HCT116 (cell line): ENCODE data around the gene IL1RAPL2. TPM values are rescaled to one million over a fixed set of nuclear protein-coding genes. Genes with fewer than 3 reads are reported as not detected.

Experiments used
- ATAC-seq: fragments of 200-7000 bp; cut with Tn5 transposase; 2 replicates; pipeline ENCODE4 v1.9.1; 2020; ENCODE audit warnings: mild to moderate bottlenecking, moderate library complexity
- BruUV-seq: library from RNA; stranded (reverse); fragments of 400-500 nt; replicated peaks from 2 replicates; lab custom pipeline; 2021; lab: Mats Ljungman, UMichigan
- CTCF ChIA-PET: fragments of 300-600 bp; sonication (Branson Sonifier 250); formaldehyde crosslinking; loops from one replicate; lab custom pipeline; 2021; ENCODE audit warnings: antibody characterized with exemption; lab: Charles Lee
- POLR2A ChIA-PET: fragments of 300-600, 350-600 bp; sonication (Branson Sonifier 250); formaldehyde crosslinking; loops from one replicate; lab custom pipeline; 2021; ENCODE audit warnings: antibody characterized with exemption; lab: Charles Lee
- RAD21 ChIA-PET, 2 experiments: fragments of 300-600 bp; sonication (Branson Sonifier 250); formaldehyde crosslinking; loops; one replicate each; lab custom pipeline; 2023; ENCODE audit warnings: low total read pairs in 2 of 2; ENCODE audit not compliant: uncharacterized antibody in 2 of 2, unreplicated experiment in 2 of 2, low non-redundant PET in 1 of 2; lab: Charles Lee
- DNase-seq: peaks from one replicate; pipeline ENCODE4 v3.0.0-alpha.2; 2010; ENCODE audit warnings: low read depth, low spot score
- H2AFZ ChIP-seq: fragments of 200-600 bp; shearing (Covaris generic), sonication (generic); 2 replicates; pipeline ENCODE4 v1.6.1; 2017; ENCODE audit warnings: low read depth, mixed run types, mixed read lengths, antibody characterized with exemption, low read length; ENCODE audit not compliant: poor library complexity, severe bottlenecking
- H3K27ac ChIP-seq: 2 replicates; pipeline ENCODE4 v1.5.1; 2012; ENCODE audit warnings: low read depth, low read length
- H3K27me3 ChIP-seq: fragments of 200-600 bp; sonication (generic); 2 replicates; pipeline ENCODE4 v1.6.1; 2016; ENCODE audit warnings: mixed run types, low read length, mixed read lengths; ENCODE audit not compliant: insufficient read depth
- H3K36me3 ChIP-seq, 2 experiments: fragments of 200-500 bp in 1 of 2; fragments of 200-600 bp in 1 of 2; sonication (Bioruptor generic) in 1 of 2; sonication (generic) in 1 of 2; 2 replicates each; pipeline versions ENCODE4 v1.5.1 to v1.6.1; 2014 to 2016; ENCODE audit warnings: low read length in 2 of 2, inconsistent platforms in 1 of 2, mixed read lengths in 1 of 2, mixed run types in 1 of 2; ENCODE audit not compliant: insufficient read depth in 2 of 2, control insufficient read depth in 1 of 2
- H3K4me1 ChIP-seq, 2 experiments: fragments of 200-600 bp in 1 of 2; sonication (generic) in 1 of 2; 2 replicates each; pipeline versions ENCODE4 v1.5.1 to v1.6.1; 2012 to 2017; ENCODE audit warnings: low read length in 2 of 2, inconsistent platforms in 1 of 2, mild to moderate bottlenecking in 1 of 2, mixed read lengths in 1 of 2, mixed run types in 1 of 2, moderate library complexity in 1 of 2; ENCODE audit not compliant: insufficient read depth in 2 of 2, control insufficient read depth in 1 of 2
- H3K4me2 ChIP-seq: fragments of 200-600 bp; sonication (generic); 2 replicates; pipeline ENCODE4 v1.6.1; 2017; ENCODE audit warnings: mixed run types, low read length, mixed read lengths
- H3K4me3 ChIP-seq, 2 experiments: fragments of 200-600 bp in 1 of 2; sonication (generic) in 1 of 2; replicated peaks in 1 of 2; 2 replicates each; pipeline ENCODE4 v1.5.1; 2011 to 2016; ENCODE audit warnings: low read length in 2 of 2, control low read depth in 1 of 2, low read depth in 1 of 2, mild to moderate bottlenecking in 1 of 2, mixed read lengths in 1 of 2, mixed run types in 1 of 2
- H3K79me2 ChIP-seq: fragments of 200-600 bp; sonication (generic); 2 replicates; pipeline ENCODE4 v1.6.1; 2017; ENCODE audit warnings: mild to moderate bottlenecking, mixed run types, low read length, moderate library complexity, mixed read lengths; ENCODE audit not compliant: insufficient read depth
- H3K9ac ChIP-seq: fragments of 200-600 bp; sonication (generic); 2 replicates; pipeline ENCODE4 v1.6.1; 2016; ENCODE audit warnings: low read length, mixed read lengths
- H3K9me2 ChIP-seq: fragments of 200-600 bp; sonication (generic), shearing (Covaris generic); 2 replicates; pipeline ENCODE4 v1.6.1; 2017; ENCODE audit warnings: mixed run types, mild to moderate bottlenecking, moderate library complexity; ENCODE audit not compliant: insufficient read depth
- H3K9me3 ChIP-seq, 2 experiments: fragments of 200-500 bp in 1 of 2; fragments of 200-600 bp in 1 of 2; sonication (Bioruptor generic) in 1 of 2; sonication (generic) in 1 of 2; 2 replicates each; pipeline ENCODE4 v1.6.1; 2014 to 2017; ENCODE audit warnings: low read length in 2 of 2, mixed read lengths in 2 of 2, inconsistent platforms in 1 of 2, low read depth in 1 of 2, mild to moderate bottlenecking in 1 of 2, mixed run types in 1 of 2, moderate library complexity in 1 of 2; ENCODE audit not compliant: control insufficient read depth in 1 of 2, insufficient read depth in 1 of 2
- H4K20me1 ChIP-seq: fragments of 200-600 bp; sonication (generic), shearing (Covaris generic); 2 replicates; pipeline ENCODE4 v1.6.1; 2017; ENCODE audit warnings: mixed run types, mild to moderate bottlenecking, moderate library complexity; ENCODE audit not compliant: insufficient read depth
- ATF3 ChIP-seq: IDR thresholded peaks from 2 replicates; pipeline ENCODE4 v1.6.1; 2012
- CBX3 ChIP-seq: IDR thresholded peaks from 2 replicates; pipeline ENCODE4 v1.6.1; 2012; ENCODE audit warnings: low read depth
- CEBPB ChIP-seq: IDR thresholded peaks from 2 replicates; pipeline ENCODE4 v1.6.1; 2012; ENCODE audit warnings: low read depth
- EGR1 ChIP-seq: IDR thresholded peaks from 2 replicates; pipeline ENCODE4 v1.6.1; 2012; ENCODE audit warnings: low read depth
- ELF1 ChIP-seq: IDR thresholded peaks from 2 replicates; pipeline ENCODE4 v1.6.1; 2012; ENCODE audit warnings: low read depth, borderline replicate concordance
- EZH2phosphoT487 ChIP-seq: fragments of 200-600 bp; IDR thresholded peaks from 2 replicates; pipeline ENCODE4 v1.6.1; 2018; ENCODE audit warnings: antibody characterized with exemption, borderline replicate concordance
- FOSL1 ChIP-seq: IDR thresholded peaks from 2 replicates; pipeline ENCODE4 v1.6.1; 2012; ENCODE audit warnings: low read depth
- MAX ChIP-seq: IDR thresholded peaks from 2 replicates; pipeline ENCODE4 v1.6.1; 2012
- POLR2AphosphoS5 ChIP-seq: IDR thresholded peaks from 2 replicates; pipeline ENCODE4 v1.6.1; 2011; ENCODE audit warnings: mild to moderate bottlenecking, low read depth, low read length, moderate library complexity
- REST ChIP-seq: IDR thresholded peaks from 2 replicates; pipeline ENCODE4 v1.6.1; 2012; ENCODE audit warnings: low read depth
- SIN3A ChIP-seq: IDR thresholded peaks from 2 replicates; pipeline ENCODE4 v1.6.1; 2012; ENCODE audit warnings: low read depth
- SP1 ChIP-seq: IDR thresholded peaks from 2 replicates; pipeline ENCODE4 v1.6.1; 2012; ENCODE audit warnings: low read depth
- SRF ChIP-seq: IDR thresholded peaks from 2 replicates; pipeline ENCODE4 v1.6.1; 2012; ENCODE audit warnings: low read depth
- YY1 ChIP-seq: IDR thresholded peaks from 2 replicates; pipeline ENCODE4 v1.6.1; 2011; ENCODE audit warnings: low read length, low read depth, moderate library complexity, mild to moderate bottlenecking; ENCODE audit not compliant: insufficient replicate concordance; ENCODE audit errors: extremely low read depth
- ZBTB33 ChIP-seq: IDR thresholded peaks from 2 replicates; pipeline ENCODE4 v1.6.1; 2011; ENCODE audit warnings: mild to moderate bottlenecking, low read length, moderate library complexity; ENCODE audit not compliant: insufficient replicate concordance; ENCODE audit errors: extremely low read depth
- ZFX ChIP-seq: fragments of 450-650 bp; IDR thresholded peaks from 2 replicates; pipeline ENCODE4 v1.6.1; 2017
- intact Hi-C: fragments of 100-400 bp; cut with micrococcal nuclease; formaldehyde crosslinking; loops from 2 replicates; pipeline ENCODE4 v1.10.0; 2022
- total RNA-seq: library from RNA; stranded (reverse); gene quantifications from one replicate; pipeline ENCODE4 v1.2.1, GENCODE V29; 2021; ENCODE audit not compliant: unreplicated experiment

The IL1RAPL2 gene
- total RNA-seq, 1 experiment from 2014 or later: not detected

- H3K9me3 ChIP-seq: no peaks in the 10 kb centered on the region
- no peak overlapping the region for H2AFZ ChIP-seq
- ChIA-PET CTCF (no interaction called here), POLR2A (no interaction called here), RAD21 (no interaction called here)
- no TSS peak for BruUV-seq
- H3K79me2 ChIP-seq: no peaks in the 10 kb centered on the region
- DNase-seq (no peak), ATAC-seq (no peak)
- no peak overlapping the region for H3K4me2 ChIP-seq
- H3K36me3 ChIP-seq: no peaks in the 10 kb centered on the region
- H3K9ac ChIP-seq: no peak overlapping the region
- TF ChIP-seq EGR1: no peak
- H3K27ac ChIP-seq: no peak overlapping the region
- no peaks in the 10 kb centered on the region for H3K4me1 ChIP-seq
- no peaks in the 10 kb centered on the region for H3K9me2 ChIP-seq
- intact Hi-C loops: no loop called here
- H3K27me3 ChIP-seq: no peaks in the 10 kb centered on the region
- no peaks in the 10 kb centered on the region for H4K20me1 ChIP-seq
- H3K4me3 ChIP-seq: no peak overlapping the region
These were observed 497.7 kb downstream of the IL1RAPL2 start for GRCh38 chrX:105063743-105064142.

GRCh38 chrX:105098201-105098600 lies 532.2 kb downstream of the IL1RAPL2 start:
- ChIA-PET POLR2A (no interaction called here), CTCF (no interaction called here), RAD21 (no interaction called here)
- Histone ChIP-seq H3K27me3 (no peaks in the 10 kb centered on the region), H3K36me3 (no peaks in the 10 kb centered on the region), H3K4me2 (no peak overlapping the region), H3K4me1 (no peaks in the 10 kb centered on the region), H4K20me1 (no peaks in the 10 kb centered on the region), H3K9me2 (no peaks in the 10 kb centered on the region), H3K79me2 (no peaks in the 10 kb centered on the region), H3K9ac (no peak overlapping the region), H3K4me3 (no peak overlapping the region), H2AFZ (no peak overlapping the region), H3K27ac (no peak overlapping the region), H3K9me3 (no peaks in the 10 kb centered on the region)
- TF ChIP-seq ZFX (no peak), ATF3 (no peak), ZBTB33 (no peak), EGR1 (no peak), ELF1 (no peak), REST (no peak), CBX3 (no peak), SRF (no peak), SP1 (no peak), SIN3A (no peak), CEBPB (no peak), EZH2phosphoT487 (no peak), FOSL1 (no peak), MAX (no peak), YY1 (no peak), POLR2AphosphoS5 (no peak)
- ATAC-seq (no peak), DNase-seq (no peak)
- intact Hi-C loops: no loop called here
- BruUV-seq: no TSS peak
